HepG2 (cell line): Measurements from ENCODE around the gene MAP3K8. TPM values are rescaled to one million over a fixed set of nuclear protein-coding genes. Genes with fewer than 3 reads are reported as not detected.

ENCODE experiments used
- AFF4 ChIP-seq: sonication (generic); formaldehyde crosslinking; IDR thresholded peaks from 2 replicates; pipeline ENCODE4 v1.4.0; 2020; ENCODE audit warnings: missing genetic modification reagents
- ATRX ChIP-seq: sonication (generic); formaldehyde crosslinking; IDR thresholded peaks from 2 replicates; pipeline ENCODE4 v1.4.0; 2020; ENCODE audit warnings: missing genetic modification reagents, borderline replicate concordance
- HIC2 ChIP-seq: sonication (generic); formaldehyde crosslinking; IDR thresholded peaks from 2 replicates; pipeline ENCODE4 v1.9.0; 2022; ENCODE audit warnings: low read depth, missing genetic modification reagents
- MIER2 ChIP-seq: IDR thresholded peaks from 2 replicates; pipeline ENCODE4 v1.6.1; 2016; ENCODE audit warnings: missing biosample characterization, missing genetic modification reagents
- RFXANK ChIP-seq: IDR thresholded peaks from 2 replicates; pipeline ENCODE4 v1.6.1; 2016
- U2AF1 ChIP-seq: fragments of 200-400 bp; formaldehyde crosslinking; optimal IDR thresholded peaks from 2 replicates; pipeline ENCODE3; 2017; ENCODE audit warnings: mild to moderate bottlenecking, low read depth, low read length
- ZBTB40 ChIP-seq, 2 experiments: fragments of 450-650 bp in 1 of 2; sonication (generic) in 1 of 2; formaldehyde crosslinking in 1 of 2; IDR thresholded peaks; 2 replicates each; pipeline versions ENCODE4 v1.6.1 to v1.8.0; 2016 to 2022; ENCODE audit warnings: antibody characterized with exemption in 1 of 2, mild to moderate bottlenecking in 1 of 2, missing genetic modification reagents in 1 of 2
- ZNF674 ChIP-seq: sonication (generic); formaldehyde crosslinking; IDR thresholded peaks from 2 replicates; pipeline ENCODE4 v1.5.0; 2020; ENCODE audit warnings: low read depth, mild to moderate bottlenecking, missing genetic modification reagents
- polyA plus RNA-seq, 8 experiments: library from polyadenylated mRNA; depleted of rRNA in 3 of 8; stranded (reverse) in 7 of 8; unstranded in 1 of 8; fragments of >200 nt; fragmentation: Illumina TruSeq in 4 of 8; extraction: Trizol in 4 of 8; gene quantifications; 2 replicates each; pipeline versions ENCODE4 v1.2.1 to v1.2.3, GENCODE V29; 2011 to 2016; ENCODE audit warnings: low read depth in 4 of 8, missing spikeins in 1 of 8, mixed read lengths in 1 of 8; ENCODE audit not compliant: insufficient read depth in 1 of 8
- total RNA-seq, 5 experiments: library from RNA; depleted of rRNA; stranded (reverse); fragments of >200 nt; fragmentation: Illumina TruSeq; extraction: Trizol; gene quantifications; 2 replicates each; pipeline ENCODE4 v1.2.3, GENCODE V29; 2016; ENCODE audit warnings: low read depth in 1 of 5
- TF ChIP-seq, protein P1 (sequence below): sonication (generic); formaldehyde crosslinking; IDR thresholded peaks from 2 replicates; pipeline ENCODE4 v1.4.0; 2020; ENCODE audit warnings: mild to moderate bottlenecking, missing genetic modification reagents
- TF ChIP-seq, protein P2 (sequence below): sonication (generic); formaldehyde crosslinking; IDR thresholded peaks from 2 replicates; pipeline ENCODE4 v1.5.0; 2020; ENCODE audit warnings: mild to moderate bottlenecking, missing genetic modification reagents

Gene MAP3K8
- total and polyA plus RNA-seq, 2 of the 13 experiments (the other 11 are each of a cell fraction or from before 2014, with no cell fraction given), result 19.3 to 37.9 TPM

DNA sequence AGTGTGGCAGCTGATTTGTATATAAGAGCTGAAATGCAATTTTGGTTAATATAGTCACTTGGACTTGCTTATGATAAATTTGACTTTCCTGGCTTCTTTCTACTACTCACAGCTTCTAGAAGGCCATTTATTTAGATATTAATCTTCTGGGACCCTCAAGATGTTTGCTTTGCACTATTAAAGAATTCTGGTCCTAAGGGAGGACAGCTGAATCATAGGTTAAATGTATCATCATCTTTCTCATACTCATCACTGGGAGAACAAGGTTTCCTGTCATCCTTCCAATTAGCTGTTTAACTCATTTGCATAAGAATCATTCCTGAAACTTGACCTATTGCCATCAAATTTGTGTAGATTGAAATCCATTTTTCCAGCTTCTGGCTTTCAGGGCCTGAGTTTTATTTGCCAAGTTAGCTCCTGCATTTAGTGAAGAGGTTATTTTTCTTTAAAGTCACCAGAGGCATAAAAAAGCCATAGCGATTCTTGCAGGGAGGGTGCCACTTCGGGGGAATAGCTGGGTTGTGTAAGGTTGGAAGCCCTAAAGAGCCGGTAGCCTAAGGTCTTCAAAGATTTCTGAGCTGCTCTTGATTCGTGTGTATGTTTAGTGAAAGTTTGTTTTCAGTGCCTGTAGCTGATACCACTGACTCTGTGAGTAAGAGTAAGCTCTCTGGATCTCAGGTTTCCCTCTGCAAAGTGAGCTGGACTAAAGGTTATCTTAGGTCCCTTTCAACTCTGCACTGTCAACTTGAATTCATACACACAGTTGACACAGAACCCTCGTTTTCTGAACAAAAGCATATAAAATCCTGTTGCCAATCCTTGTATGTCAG lies 4.3 kb downstream of the MAP3K8 start (continued):
- TF ChIP-seq ZNF674 (no peak), AFF4 (CRISPR knock-in tag) (no peak), U2AF1 (no peak), ZBTB40 (IDR thresholded peaks at IDR 0.05) (no peak), ZBTB40 (CRISPR knock-in tag; IDR thresholded peaks at IDR 0.05) (no peak; the same call in 1 of the 2 replicates), ATRX (CRISPR knock-in tag) (no peak), MIER2 (CRISPR knock-in tag) (no peak), RFXANK (CRISPR knock-in tag) (no peak), HIC2 (CRISPR knock-in tag) (no peak)
- TF ChIP-seq, protein P1, sequence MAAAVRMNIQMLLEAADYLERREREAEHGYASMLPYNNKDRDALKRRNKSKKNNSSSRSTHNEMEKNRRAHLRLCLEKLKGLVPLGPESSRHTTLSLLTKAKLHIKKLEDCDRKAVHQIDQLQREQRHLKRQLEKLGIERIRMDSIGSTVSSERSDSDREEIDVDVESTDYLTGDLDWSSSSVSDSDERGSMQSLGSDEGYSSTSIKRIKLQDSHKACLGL, result no peak
- TF ChIP-seq, protein P2, sequence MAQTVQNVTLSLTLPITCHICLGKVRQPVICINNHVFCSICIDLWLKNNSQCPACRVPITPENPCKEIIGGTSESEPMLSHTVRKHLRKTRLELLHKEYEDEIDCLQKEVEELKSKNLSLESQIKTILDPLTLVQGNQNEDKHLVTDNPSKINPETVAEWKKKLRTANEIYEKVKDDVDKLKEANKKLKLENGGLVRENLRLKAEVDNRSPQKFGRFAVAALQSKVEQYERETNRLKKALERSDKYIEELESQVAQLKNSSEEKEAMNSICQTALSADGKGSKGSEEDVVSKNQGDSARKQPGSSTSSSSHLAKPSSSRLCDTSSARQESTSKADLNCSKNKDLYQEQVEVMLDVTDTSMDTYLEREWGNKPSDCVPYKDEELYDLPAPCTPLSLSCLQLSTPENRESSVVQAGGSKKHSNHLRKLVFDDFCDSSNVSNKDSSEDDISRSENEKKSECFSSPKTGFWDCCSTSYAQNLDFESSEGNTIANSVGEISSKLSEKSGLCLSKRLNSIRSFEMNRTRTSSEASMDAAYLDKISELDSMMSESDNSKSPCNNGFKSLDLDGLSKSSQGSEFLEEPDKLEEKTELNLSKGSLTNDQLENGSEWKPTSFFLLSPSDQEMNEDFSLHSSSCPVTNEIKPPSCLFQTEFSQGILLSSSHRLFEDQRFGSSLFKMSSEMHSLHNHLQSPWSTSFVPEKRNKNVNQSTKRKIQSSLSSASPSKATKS (CRISPR knock-in tag), result no peak
